ENCODE measurements around the gene HDAC7.

Gene HDAC7

DNA sequence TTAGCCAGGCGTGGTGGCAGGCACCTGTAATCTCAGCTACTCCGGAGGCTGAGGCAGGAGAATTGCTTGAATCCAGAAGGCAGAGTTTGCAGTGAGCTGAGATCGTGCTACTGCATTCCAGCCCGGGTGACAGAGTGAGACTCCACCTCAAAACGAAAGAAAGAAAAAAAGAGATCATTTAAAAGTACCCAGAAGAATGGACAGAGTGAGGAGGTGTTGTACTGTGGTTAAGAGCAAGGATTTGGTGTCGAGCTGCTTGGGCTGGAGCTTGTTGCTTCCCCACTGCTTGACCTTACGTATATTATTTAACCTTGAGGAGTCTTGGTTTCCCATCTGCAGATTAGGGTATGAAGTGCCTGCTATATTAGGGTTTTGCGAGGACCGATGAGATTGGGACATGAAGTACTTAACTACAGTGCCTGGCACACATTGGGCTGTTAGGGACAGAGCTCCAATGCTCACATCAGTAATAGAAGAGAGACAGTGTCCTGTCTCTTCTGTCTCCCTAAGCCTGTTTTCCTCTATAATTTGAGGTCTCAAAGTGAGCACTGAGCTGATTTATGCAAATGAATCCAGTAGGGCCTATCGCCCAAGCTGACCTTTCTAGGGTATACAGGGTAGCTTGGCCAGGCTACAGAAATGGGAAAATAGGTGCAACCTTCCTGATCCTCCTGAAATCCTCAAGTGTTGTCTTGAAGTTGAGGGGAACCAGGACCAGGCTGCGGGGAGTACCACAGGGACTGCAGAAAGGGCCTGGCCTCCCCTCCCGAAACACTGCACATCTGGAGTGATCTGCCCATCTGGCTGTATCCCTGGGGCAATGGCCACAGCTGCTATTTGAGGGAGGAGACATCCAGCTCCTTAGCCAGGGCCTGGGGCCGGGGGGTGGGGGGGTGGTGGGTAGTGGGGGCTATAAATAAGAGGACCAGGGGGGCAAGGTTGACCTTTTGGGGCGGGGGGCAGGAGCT is 8.6 kb upstream of the HDAC7 start:
- no peak for DNase-seq (ENCODE audit: low spot score)
- TF ChIP-seq, protein P1, sequence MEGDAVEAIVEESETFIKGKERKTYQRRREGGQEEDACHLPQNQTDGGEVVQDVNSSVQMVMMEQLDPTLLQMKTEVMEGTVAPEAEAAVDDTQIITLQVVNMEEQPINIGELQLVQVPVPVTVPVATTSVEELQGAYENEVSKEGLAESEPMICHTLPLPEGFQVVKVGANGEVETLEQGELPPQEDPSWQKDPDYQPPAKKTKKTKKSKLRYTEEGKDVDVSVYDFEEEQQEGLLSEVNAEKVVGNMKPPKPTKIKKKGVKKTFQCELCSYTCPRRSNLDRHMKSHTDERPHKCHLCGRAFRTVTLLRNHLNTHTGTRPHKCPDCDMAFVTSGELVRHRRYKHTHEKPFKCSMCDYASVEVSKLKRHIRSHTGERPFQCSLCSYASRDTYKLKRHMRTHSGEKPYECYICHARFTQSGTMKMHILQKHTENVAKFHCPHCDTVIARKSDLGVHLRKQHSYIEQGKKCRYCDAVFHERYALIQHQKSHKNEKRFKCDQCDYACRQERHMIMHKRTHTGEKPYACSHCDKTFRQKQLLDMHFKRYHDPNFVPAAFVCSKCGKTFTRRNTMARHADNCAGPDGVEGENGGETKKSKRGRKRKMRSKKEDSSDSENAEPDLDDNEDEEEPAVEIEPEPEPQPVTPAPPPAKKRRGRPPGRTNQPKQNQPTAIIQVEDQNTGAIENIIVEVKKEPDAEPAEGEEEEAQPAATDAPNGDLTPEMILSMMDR (IDR thresholded peaks at IDR 0.05; ENCODE audit: extremely low read depth, missing control alignments), result no peak

DNA sequence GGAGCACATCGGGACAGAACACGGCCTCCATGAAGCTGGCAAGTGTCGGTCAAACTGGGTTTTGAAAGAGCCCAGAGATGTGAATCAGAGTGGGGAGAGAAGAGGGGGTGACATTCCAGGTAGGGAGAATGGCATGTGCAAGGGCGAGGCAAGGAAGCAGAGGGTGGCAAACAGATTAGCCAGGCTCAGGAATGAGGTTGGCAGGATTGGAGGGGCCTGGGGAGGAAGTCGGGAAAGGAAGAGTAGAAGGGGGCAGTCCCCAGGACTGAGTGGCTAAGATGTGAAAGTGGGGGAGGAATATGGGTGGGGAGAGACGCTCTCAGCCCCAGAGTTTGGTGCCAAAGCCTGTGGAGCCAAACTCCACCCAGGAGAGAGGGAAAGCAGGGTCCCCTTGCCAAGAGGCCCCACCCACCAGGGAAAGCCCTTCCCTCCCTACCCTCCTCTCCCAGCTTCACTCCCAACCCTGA is 5.5 kb upstream of the HDAC7 start:
- TF ChIP-seq, protein P1 (IDR thresholded peaks at IDR 0.05; ENCODE audit: extremely low read depth, missing control alignments), result no peak
- DNase-seq (ENCODE audit: low spot score), result no peak

DNA sequence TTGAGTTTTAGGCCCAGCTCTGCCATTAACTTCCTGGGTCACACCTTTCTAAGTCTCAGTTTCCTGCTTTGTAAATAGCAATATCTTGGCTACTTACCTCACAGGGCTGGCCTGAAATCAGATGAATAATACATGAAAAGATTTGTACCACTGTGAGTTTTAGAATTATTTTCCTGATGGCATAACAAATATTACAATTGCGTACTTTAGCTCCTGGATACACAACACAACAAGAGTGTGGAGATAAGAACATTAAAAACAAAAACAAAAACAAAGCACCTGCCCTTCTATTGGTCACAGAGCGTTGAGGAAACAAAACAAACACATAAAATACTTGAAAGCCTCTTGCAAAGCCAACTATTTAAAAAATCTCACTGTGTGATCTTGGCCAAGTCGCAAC is 4.9 kb upstream of the HDAC7 start:
- TF ChIP-seq, protein P1 (IDR thresholded peaks at IDR 0.05; ENCODE audit: extremely low read depth, missing control alignments), result no peak
- no peak for DNase-seq (ENCODE audit: low spot score)

DNA sequence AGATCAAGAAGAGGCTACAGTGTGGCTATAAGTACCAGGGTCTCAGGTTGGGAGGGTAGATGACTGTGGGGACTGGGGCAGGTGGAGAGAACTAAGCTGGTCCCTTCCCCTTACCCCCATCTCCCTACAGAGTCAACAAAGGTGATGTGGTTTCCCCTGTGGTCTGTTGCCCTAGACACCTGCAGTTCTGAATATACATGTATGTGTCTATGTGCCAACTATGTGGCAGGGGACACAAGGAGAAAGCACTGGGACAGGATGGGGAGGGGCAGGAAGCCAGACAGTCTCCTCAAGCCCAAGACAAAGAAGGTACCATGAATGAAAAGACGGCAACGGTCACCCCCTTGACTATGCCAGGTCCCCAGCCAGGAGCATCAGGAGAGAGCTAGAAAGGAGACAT is 4.5 kb upstream of the HDAC7 start:
- DNase-seq (ENCODE audit: low spot score), result no peak
- TF ChIP-seq, protein P1 (IDR thresholded peaks at IDR 0.05; ENCODE audit: extremely low read depth, missing control alignments), result no peak

DNA sequence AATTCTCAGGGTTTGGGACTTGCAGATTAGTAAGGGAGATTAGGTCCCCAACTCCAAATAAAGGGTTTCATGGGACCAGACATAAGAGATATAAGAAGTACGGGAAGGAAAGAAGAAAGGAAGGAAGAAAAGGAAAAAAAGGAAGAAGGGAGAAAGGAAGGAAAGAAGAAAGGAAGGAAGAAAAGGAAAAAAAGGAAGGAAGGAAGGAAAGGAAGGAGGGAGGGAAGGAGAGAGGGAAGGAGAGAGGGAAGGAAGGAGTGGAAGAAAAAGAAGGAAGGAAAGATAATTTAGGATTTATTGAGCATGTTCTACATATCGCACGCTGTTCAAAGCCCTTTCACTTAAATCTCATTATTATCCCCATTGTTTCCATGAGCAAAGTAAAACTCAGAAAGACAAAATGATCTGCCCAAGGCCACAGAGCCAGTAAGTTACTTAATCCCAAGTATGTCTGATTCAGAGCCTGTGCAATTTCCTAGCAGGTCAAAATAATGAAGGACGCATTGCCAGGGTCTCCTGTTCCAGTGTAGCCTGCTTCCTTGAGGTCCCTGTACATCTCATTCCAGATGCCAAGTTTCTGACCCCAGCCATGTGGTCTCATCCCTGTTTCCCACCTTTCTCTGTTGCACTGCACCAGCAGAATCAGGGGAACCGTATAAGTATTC is 3.9 kb upstream of the HDAC7 start:
- TF ChIP-seq, protein P1 (IDR thresholded peaks at IDR 0.05; ENCODE audit: extremely low read depth, missing control alignments), result no peak
- DNase-seq (ENCODE audit: low spot score), result no peak

DNA sequence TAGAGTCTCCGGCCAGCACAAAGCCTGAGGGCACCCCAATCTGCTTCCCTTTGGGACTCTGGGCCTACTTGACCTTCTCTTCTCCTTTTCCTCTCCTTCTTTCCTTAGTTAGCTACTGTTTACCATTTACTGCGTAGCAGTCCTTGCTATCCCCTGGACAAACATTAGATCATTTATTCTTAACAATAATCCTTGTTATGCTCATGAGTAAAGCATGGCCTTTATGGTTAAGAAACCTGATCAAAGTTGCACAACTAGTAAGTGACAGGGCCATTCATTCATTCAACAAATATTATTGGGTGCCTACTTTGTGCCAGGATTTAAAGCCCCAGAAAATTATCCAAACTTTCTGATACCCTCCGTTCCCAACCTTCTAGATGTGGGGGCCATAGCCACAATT is 3.2 kb upstream of the HDAC7 start:
- DNase-seq (ENCODE audit: low spot score), result no peak
- TF ChIP-seq, protein P1 (IDR thresholded peaks at IDR 0.05; ENCODE audit: extremely low read depth, missing control alignments), result no peak

DNA sequence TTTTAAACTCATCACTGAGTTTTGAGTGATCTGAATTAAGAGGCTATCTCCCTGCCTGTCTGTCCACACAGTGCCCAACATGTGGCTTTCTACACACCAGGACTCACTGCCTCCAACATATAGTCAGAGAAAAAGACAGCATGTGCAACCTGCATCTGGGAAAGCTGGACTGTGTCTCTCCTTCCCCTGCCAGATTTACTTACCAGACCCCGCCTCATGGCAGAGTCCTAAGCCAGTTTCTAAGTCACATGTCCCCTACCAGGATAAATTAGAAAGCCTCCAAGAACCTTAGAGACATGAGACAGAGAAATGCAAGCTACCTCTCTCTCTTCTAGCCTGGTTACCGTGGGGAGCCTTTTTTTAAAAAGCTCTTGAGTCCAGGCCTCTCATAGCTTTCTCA is 2.7 kb upstream of the HDAC7 start:
- DNase-seq (ENCODE audit: low spot score), result no peak
- TF ChIP-seq, protein P1 (IDR thresholded peaks at IDR 0.05; ENCODE audit: extremely low read depth, missing control alignments), result no peak

Measured in GM20000 (cell line).